Cerebellar cortex (tissue), 1 donor: Measurements from ENCODE around the gene SSNA1.

ENCODE experiments used
- DNase-seq: peaks from one replicate; pipeline ENCODE4 v3.0.0-alpha.2; 2015; ENCODE audit warnings: low spot score

Gene SSNA1

GRCh38 chr9:137167747-137168572, 20.5 kb upstream of the SSNA1 start:
- peak; percentile 33 for DNase-seq

DNA sequence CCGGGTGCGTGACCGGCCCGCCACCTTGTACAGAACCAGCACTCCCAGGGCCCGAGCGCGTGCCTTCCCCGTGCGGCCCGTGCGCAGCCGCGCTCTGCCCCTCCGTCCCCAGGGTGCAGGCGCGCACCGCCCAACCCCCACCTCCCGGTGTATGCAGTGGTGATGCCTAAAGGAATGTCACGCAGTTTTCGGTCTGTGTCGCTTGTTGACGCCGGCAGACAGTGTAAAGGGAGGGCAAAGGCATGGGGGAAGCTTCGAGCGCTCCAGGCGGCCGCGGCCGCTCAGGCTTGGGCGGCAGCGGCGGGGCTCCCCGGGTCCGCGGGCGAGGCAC, 19.9 kb upstream of the SSNA1 start:
- peak; percentile 38 for DNase-seq

- peak; percentile 67 for DNase-seq
These were observed 19.3 kb upstream of the SSNA1 start for GRCh38 chr9:137168904-137169856.

DNA sequence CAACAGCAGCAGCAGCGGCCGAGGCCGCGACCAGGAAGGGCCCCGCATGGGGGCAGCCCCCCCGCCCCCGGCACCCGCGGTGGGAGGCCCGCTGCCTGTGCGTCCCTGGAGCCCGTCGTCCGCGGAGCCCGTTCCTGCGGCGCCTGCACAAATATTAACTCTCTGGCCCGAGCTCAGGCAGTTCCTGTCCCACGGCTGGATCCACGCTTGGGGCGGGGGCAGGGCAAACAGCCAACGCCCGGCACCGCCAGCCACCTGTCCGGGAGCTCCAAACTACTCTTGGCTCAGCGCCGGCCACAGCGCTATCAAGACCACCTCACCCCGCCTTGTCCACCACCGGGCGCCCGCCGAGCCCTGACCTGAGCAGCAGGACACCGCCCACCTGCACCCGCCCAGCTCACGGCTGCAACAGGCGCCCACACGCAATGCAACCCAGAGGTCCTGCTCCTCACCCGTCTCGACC, 18.5 kb upstream of the SSNA1 start, which contains the start of gene LRRC26:
LRRC26 (minus strand) TSS at position 156 of the 463 bp plus-strand sequence; CDS start at position 48, 108 bp downstream.
- DNase-seq: no peak

DNA sequence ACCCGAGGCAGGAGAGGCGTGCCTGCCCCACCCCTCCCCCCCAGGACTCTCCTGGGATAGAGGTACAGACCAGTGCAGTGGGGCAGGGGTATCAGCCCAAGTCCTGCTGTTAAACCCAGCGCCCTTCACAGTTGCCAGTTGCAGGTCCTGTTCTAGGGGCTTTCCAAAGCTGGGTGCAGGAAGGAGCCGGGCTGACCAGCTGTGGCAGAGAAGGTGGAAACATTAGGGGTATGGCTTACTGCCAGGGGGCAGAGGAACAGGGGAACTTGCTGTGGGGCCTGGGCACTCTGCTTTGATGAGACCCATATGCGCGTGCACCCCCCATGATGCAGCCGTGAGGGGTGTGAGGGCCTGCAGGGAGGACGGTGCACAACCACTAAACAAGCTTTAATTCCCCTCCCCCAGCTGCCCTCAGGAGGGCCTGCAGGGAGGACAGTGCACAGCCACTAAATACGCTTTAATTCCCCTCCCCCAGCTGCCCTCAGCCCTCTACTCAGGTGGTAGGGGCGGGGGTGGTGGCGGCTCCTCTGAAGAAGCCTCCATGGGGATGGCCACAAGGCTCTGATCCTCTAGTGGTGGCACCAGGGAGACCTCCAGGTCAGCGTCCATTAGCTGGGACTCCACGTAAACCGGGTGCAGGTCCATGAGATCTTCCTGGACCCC, 17.9 kb upstream of the SSNA1 start:
- no peak for DNase-seq

- no peak for DNase-seq
These were observed 17.2 kb upstream of the SSNA1 start for GRCh38 chr9:137171149-137171900.

DNA sequence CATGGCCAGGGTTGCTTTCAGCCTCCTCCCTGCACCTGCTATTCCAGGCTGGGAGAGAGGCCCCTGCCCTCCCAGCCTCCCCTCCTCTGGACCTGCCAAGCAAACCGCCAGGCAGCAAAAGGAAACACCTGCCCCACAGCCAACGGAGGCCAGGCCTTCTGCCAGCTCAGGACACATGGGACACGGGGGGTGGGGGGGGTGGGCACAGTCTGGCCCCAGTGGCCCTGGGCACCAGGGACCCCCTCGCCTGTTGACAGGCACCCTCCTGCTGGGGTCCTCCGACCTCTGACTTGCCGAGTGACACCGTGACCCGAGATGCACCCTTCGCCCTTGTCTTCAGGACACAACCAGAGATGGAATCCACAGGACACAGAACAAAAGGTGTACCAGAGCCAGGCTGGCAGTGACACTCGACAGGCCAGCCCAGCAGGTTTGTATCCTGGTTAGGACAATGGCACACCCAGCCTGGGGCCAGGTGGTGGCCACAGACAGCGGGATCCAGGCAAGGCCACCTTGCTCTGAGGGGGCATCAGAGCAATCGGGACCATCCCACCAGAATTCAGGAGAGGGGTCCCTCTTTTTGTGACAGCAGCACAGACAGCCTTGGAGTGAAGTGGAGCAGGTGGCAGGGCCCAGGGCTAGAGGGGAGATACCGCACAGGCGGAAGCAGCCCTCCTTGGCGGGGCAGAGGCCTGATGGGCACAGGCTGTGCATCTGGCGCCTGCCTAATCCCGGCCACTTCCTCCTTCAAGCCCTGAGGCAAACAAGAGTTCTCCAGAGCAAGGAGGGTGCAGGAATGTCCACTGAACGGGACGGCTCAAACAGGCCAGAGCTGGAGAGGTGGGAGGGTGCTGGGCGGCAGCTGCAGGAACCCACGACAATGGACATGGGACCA, 15.3 kb upstream of the SSNA1 start:
- peak; percentile 44 for DNase-seq

DNA sequence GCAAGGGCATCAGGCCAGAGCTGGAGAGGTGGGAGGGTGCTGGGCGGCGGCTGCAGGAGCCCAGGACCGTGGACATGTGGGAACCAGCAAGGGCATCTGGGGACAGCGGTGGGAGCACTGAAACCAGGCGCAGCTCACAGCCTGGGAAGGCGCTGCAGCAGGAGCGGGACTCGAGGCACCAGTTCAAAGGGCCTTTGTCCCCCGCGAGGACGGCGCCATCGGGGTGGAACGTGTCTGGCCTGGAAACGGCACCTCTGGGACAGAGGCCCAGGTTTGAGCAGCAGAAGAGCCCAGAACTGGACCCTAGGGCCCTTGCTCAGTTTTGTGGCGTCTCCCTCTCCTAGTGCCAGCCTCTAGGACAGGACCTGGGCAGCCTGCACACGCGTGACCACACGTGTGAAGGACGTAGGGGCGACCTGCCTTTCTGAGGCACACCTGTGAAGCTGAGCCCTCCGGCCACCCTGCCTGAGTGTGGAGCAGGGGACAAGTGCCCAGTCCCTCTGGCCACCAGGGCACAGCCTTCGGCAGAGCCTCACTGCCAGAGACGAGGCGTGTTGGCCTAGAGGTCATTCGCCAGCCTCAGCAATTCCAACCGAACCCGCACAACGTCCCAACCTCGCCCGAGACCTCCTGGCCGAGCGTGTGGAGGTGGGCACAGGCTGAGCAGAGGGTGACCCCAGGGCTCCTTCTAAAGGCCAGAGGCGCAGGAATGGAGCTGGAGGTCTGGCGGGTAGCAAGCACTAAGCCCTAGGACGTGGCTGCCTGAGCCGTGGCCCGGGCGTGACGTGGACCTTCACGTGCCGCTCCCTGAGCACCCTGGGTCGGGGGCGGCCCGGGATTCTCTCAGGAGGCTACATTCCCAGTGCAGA, 14.4 kb upstream of the SSNA1 start:
- DNase-seq: no peak

DNA sequence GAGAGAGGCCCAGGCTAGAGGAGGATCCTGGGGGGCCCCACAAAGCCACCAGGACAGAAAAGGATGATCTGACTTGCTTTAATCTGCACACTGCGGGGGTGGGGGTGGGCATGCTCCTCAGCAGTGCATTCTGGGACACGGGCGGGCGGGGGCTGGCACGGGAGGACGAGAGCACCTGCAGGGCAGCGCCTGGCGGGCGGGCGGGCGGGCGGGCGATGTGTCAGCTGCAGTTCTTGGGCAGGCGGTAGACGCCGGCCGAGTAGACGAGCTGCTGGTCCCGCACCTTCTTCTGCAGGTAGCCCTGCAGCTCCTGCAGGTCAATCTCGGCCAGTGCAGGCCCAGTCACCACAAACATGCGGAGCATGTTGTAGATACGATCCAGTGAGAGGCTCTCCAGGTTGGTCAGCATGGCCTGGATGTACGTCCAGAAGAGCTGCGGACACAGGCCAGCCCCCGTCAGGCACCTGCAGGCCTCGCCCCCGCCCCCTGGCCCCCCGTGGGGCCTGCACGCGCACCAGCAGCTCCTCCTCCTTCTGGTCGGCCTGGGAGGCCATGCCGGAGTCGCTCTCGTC, 13.7 kb upstream of the SSNA1 start:
- DNase-seq: peak; percentile 44

- no peak for DNase-seq
These were observed 13.0 kb upstream of the SSNA1 start for GRCh38 chr9:137175345-137175961.

DNA sequence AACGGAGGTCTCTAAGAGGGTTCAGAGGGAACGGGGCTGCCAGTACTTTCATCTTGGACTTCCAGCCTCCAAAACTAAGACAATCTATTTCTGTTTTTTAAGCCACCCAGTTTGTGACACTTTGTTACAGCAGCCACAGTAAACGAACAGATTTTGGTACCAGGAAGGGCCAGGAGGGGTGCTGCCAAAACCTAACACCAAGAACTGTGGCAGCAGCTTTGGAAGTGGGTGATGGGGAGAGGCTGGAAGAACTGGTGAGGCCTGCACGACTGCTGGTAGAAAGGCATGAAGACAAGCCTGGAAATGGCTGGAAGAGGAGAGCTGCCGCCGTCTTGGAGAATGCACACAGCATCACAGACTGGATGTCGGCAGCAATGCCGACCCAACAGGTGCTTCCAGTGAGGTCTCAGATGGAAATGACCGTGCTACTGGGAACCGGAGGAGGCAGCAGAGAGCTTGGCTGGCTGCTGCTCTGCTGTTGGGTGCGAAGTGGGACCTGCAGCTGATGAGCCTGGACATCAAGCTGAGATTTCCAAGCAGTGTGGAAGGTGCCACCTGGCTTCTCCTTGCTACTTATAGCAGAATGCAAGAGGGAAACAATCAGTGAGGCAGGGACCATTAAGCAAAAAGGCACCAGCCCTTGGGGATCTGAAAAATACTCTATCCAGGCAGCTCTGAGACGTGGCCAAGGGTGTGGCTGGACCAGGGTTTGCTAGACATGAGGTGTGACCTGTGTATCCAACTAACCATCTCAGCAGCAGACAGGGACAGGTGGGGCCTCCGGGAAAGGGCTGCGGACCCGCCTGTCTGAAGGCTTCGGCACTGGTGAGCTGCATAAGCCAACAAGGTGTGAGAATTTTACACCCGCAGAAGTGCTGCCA, 11.9 kb upstream of the SSNA1 start:
- DNase-seq: peak; percentile 84

DNA sequence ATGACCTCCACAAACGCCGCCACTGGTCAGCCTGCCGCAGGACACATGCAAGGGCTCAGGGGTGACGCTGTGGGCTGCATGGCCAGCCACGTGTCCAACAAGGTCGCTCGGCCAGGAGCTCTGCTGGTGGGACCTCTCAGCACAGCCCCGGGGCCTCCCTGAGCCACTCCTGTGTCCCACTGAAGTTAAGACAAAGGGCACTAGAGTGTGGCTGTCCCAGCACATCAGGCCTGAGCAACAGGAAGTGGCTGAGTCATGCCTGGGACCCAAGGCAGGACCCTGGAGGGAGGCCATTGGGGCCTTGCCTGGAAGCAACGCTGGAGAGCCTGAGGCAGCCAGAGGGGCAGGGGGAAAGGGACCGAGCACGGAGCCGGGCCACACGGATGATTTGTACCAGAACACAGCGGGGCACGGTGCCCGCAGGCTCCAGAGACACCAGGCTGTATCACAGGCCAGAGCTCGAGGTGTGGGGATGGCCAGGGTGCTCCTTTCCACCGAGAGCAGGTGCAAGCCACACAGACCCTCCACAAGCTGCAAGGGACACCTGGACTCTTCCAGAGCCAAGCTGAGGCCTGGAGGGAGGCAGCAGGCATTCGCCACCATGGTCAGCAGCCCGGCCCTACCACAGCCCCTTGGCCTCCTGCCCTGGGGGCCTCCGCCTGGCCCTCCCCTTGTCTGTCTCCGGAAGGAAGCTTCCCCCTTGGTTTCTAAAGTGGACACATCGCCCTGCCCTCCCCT, 10.1 kb upstream of the SSNA1 start:
- no peak for DNase-seq

GRCh38 chr9:137178939-137179630, 9.4 kb upstream of the SSNA1 start:
- no peak for DNase-seq

DNA sequence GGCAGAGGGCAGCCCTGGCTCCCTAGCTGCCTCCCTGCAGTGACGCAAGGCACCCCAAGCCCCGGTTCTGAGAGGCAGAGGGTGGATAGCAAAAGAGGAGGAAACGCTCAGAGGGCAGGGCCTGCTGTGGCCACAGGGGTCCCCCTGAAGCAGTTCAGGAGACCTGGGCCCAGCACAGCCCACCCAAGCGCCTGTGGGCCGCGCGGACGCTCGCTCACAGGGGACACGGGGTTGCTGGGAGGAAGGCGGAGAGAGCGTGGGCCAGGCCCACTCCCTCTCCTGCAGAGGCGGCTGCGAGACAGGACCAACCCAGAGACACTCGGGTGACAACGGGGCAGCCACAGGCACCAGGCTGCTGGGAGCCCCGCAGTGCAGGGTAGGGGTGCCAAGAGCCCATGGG, 8.7 kb upstream of the SSNA1 start:
- DNase-seq: no peak

DNA sequence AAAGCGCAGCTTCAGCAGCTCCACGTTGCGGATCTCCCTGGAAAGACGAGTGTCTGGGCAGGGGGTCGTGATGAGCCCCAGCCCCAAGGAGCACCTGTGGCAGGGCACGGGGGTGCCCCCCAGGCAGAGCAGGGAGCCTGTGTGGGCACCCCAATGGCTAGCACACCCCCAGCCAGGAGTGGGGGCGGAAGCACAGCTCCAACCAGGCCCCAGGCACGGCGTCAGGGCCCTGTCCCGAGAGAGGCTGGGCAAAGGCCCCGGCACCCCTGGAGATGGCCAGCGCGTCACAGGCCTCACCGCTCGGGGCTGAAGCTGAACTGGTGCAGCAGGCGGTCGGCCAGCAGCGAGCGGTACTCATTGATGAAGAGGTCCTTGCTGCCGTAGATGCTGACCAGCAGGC, 8.0 kb upstream of the SSNA1 start:
- DNase-seq: no peak

GRCh38 chr9:137181680-137182079, 6.8 kb upstream of the SSNA1 start:
- no peak for DNase-seq
